Renal cortex interstitium (tissue), 11 donors: ENCODE measurements around the gene MYRF. TPM values are rescaled to one million over a fixed set of nuclear protein-coding genes. Genes with fewer than 3 reads are reported as not detected.

Experiments used
- DNase-seq, 11 donors: peaks; one replicate each; pipeline ENCODE4 v3.0.0-alpha.2; 2013; ENCODE audit warnings: low read depth in 9 of 11, low spot score in 4 of 11; ENCODE audit errors: extremely low read depth in 1 of 11
- polyA plus RNA-seq, 3 donors: library from polyadenylated mRNA; unstranded; fragments of 120-200 nt; gene quantifications; one replicate each; pipeline ENCODE4 v1.2.1, GENCODE V29; 2013; ENCODE audit not compliant: insufficient read length in 3 of 3

The MYRF gene
- polyA plus RNA-seq, 3 donors: 21.7 to 27.8 (median 23.4) TPM

DNA sequence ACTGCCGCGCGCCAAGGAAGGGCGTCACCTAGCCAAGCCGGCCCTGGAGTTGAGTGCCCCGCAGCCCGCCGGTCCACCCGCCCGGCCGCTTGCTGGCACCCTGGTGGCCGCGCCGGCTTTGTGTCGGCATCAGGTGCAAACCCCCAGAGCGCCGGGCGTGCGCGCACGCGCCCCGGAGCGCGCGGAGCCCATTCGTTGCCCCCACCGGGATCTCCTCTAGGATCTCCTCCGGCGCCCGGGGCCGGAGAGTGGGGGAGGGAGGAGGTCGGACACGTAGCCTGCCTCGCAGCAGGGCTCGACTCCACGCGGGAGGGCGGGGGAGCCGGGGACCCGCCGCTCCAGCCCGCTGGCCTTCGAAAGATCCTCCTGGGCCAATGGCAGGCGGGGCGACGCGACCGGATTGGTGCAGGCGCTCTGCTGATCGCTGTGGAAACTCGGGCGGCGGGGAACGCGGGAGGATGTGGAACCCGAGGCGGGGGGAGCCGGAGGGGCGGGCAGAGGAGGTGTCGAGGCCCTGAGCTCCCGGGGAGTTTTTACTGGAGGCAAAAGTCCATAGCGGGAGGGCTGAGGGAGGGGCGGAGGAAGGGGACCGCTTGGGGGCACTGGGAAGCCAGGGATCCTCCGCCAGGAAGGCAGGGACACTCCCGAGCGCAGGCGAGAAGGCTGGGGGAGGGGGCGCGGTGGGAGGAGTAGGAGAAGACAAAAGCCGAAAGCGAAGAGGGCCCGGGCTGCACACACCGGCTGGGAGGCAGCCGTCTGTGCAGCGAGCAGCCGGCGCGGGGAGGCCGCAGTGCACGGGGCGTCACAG is 75.3 kb downstream of the MYRF start, which contains the start of gene FADS2:
FADS2 (plus strand) TSS at position 730 of the 808 bp plus-strand sequence. CDS start 91 bp downstream, outside the sequence.
- DNase-seq: peak; percentile 68 to 91 (median 86)

DNA sequence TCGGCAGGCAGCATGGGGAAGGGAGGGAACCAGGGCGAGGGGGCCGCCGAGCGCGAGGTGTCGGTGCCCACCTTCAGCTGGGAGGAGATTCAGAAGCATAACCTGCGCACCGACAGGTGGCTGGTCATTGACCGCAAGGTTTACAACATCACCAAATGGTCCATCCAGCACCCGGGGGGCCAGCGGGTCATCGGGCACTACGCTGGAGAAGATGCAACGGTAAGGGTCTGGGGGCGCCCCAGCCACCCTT is 75.9 kb downstream of the MYRF start:
- no peak for DNase-seq

DNA sequence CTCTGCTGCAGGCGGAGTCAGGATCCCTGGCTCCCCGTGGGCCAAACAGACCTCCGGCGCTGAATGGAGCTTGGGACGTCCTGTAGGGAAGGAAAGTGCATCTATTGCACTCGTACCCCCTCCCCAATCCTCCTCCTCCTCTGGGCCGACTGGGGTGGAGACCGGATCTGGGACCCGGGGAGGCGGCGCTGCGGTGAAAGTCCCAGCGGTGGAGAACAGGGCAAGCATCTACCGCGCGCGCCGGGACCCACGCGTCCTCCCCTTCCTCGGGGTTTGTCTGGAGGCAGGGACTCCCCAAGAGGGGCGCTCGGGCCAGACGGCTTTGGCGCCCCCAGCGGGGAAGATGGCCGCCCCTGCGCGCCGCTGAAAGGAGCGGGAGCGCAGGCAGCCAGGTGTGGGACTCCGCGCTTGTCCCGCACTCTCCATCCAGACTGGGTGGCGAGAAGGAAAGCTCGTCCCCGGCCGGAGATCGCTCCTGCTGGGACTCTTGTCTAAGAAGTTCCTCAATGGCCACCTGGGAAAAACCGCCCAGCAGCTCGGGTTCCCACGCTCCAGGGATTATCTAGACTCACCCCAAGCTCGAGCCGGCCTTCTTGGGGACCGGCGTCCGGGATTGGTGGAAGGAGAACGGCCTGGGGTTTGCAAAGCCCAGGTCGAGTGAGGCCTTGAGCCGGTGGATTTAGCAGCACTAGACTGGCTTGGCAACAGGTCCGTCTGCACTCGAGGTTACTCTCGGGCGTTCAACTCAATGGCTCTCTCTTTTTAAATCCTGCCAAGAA is 76.4 kb downstream of the MYRF start:
- DNase-seq: peak in 4 of 11 donors; percentile 25 to 55 (median 36)

DNA sequence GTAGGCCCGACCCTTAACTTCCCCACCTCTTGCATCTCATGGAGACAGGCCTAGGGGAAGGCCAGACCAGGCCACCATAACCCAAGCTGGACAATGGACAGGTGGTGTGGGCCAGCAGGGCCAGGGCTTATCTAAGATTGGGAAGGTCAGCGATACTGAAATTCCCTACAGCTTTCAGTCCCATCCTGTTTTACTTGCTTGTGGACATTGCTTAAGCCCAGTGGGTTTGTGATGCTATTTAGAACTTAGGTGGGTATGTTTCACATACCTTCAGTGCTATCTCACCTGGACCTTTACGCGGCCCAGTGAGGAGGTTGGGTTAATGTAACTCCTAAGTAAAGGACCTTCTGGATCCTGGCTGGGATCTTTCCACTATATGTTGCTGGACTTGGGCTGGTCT is 77.4 kb downstream of the MYRF start:
- DNase-seq: no peak

DNA sequence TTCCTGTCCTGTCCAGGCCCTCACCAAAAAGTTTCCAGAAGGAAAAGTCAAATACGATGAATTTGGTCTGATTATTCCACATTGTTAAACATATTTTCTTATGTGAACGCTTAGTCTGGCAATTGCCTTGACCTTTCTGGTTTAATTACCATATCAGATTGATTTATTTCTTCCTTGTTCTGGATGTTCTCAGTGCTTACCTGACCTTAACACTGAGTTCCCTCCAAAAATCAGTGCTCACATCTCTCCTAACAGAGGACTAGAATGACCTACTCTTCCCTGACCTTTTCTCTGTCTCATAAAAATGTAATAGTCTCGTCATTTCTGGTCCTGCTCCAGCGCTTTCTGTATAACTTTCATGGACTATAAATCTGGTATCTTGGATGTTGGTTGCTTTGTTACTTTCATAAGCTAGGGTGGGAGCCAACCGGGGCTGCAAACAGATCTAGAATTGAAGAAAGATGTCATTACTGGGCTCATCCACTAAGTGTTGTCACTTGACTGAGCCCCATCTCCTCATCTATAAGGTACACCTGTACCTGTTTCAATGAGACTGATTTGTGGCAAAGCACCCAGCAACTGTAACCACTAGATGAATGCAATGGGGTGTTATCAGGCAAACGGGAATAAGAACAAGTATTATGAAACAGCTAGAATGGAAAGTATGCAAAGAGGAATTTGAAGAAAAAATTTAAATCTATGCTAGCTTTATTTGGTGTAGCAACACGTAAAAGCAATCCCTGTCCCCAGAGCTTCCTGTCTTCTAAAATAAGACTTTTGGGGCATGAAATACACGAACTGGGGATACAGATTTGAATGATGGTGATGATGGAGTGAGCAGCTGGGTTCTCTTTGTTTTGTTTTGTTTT is 78.0 kb downstream of the MYRF start:
- DNase-seq: no peak

DNA sequence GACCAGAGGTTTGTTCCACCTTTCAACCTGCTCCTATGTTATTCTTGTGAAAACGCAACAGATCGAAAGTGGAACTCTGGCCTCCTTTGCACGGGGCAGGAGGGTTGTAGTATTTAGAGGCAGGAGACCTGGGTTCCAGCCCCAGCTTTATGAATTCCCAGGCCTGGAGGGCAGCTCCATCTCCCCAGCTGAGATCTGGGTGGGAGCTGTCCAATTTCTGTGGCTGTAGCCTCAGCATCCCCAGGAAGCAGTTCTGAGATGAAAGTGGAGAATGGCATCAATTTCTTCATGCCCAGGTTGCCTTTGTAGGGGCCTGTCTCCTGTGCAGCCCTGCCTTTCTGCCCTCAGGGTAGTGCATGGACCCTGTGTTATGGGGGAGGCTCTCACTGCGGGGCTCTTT is 79.8 kb downstream of the MYRF start:
- DNase-seq: no peak

DNA sequence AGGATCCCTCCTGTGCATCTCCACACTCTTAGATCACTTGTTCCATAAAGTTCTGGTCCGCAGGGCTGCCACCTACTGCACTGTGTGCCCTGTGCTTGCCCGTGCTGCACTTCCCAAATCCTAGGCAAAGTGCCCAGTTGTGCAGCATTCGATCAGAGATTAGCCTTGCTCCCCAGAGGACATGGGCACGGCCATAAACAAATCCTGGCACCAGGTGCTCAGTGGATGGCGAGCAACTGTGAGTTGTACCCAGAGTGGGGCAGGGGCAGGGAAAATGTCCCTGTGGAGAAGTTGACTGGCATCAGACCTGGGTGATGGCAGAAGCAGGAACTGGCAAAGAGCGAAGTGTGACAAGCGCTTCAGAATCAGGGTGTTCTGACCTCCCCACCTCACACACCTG is 80.3 kb downstream of the MYRF start:
- no peak for DNase-seq

DNA sequence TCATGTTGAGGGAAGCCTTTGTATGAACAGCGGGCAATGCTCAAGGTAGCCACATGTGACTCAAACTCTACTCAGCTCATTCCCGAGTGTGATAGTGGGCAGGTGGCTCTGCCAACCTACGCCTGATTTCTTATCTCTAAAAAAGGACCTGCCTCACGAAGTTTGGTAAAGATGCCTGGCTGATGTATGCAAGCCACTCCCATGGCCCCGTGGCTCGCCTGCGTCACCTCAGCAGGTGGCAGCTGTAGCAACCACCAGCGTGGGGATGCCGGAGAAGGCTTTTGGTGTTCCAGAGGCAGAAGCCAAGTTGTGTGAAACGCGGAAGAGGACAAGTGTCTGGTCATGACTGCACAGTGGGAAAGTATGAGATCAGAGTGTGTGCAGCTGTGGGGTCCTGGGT is 81.0 kb downstream of the MYRF start:
- DNase-seq: no peak

DNA sequence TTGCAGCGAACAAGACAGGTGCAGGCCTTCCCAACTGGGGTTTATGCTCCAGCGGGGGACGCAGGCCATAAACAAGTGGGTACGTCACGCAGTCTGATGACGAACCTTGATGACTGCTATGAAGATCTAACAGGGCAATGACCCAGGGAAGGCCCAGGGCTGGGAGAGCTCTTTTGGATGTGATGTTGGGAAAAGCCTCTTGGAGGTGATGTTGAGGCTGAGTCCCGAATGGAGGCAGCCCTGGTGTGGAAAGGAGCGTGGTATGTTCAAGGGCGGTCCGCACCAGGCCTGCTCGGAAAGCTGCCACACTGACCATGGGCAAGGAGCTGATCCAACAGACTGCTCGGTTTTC is 81.5 kb downstream of the MYRF start:
- no peak for DNase-seq

DNA sequence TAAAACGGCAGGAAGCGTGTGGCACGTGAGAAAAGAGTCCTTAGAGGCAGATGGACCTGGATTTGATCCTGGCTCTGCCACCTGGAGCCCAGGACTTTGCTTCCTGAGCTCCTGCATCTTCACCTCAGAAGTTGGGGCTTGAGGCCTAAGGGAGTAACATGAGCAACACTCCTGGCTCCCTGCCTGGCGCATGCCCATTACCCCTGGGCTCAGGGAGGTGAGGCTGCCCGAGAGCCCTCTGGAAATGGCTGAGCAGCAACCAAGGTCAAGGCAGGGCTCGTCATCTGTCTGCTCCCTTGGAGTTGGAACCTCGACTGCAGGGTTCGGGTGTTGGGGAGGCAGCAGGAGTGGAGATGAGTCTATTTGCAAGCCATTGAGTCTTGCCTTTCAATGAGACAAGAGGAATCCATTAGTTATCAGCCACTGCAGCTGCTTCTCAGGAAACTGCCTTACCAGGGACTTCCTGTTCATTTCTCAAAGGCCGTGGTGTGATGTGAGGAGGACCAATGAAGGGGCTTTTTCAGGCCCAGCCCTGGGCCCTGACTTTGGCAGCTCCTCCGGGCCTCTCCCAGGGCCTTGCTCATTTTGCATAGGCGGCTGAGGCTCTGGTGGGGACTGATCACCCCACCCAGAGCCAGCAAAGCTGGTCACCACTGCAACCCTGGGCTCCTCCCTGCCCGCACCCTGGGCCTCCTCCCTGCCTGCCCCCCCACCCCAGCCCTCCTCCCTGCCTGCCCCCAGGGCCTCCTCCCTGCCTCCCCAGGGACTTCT is 82.0 kb downstream of the MYRF start:
- peak in 2 of 11 donors; percentile 14 to 25 for DNase-seq

DNA sequence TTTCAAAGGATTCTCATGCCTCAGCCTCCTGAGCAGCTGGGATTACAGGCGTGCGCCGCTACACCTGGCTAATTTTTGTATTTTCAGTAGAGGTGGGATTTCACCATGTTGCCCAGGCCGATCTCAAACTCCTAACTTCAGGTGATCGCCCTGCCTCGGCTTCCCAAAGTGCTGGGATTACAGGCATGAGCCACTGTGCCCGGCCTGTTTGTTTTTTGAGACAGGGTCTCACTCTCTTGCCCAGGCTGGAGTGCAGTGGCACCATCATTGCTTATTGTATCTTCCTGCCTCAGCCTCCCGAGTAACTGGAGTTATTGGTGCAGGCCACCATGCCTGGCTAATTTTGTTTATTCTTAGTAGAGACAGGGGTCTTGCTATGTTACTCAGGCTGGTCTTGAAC is 83.8 kb downstream of the MYRF start:
- DNase-seq: no peak

DNA sequence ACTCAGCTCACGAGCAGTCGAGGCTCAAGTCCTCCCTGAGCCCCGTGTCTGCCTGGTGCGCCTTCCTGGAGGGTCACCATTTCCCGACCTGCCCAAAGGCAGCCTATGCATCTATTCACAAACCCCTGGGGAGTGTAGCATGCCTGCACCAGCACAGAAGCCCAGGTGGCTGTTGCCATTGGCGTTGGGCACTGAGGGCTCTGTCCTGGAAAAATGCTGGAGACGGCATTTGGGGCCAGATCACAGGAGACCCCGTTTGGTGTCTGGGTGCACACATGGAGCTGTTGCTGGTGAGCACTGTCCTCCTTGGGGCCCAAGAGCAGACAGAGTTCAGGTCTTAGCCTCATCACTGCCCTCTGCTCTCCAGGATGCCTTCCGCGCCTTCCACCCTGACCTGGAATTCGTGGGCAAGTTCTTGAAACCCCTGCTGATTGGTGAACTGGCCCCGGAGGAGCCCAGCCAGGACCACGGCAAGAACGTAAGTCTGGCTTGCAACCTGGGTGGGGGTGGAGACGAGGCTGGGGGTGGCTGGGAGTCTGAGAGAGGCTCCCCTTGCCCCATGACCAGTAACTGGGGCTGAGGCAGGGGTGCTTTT is 85.1 kb downstream of the MYRF start:
- DNase-seq: no peak

Other genes starting within 250 kb of the MYRF start
- gene LRRC10B, start 243.9 kb upstream of the MYRF start, polyA plus RNA-seq: 10 to 100 TPM in 1 of 3 donors, 1 to 10 TPM in 2; 1.1 to 15.3 (median 1.2) TPM
- gene SYT7, start 171.6 kb upstream of the MYRF start, polyA plus RNA-seq: 10 to 100 TPM in 1 of 3 donors, 1 to 10 TPM in 2; 4.2 to 10.3 (median 4.8) TPM
- 1 to 10 TPM; 3.2 to 4.6 (median 4.4) TPM for gene DAGLA, start 72.2 kb upstream of the MYRF start, polyA plus RNA-seq
- gene TMEM258, start 40.0 kb downstream of the MYRF start, polyA plus RNA-seq: 100 to 1,000 TPM; 152 to 191 (median 165) TPM
- gene FEN1, start 40.3 kb downstream of the MYRF start, polyA plus RNA-seq: 10 to 100 TPM; 30.6 to 49.0 (median 45.8) TPM
- 10 to 100 TPM; 52.2 to 54.9 (median 54.7) TPM for gene FADS1, start 64.4 kb downstream of the MYRF start, polyA plus RNA-seq
- 100 to 1,000 TPM in 2 of 3 donors, 10 to 100 TPM in 1; 95.4 to 118 (median 113) TPM for gene FADS2, start 75.7 kb downstream of the MYRF start, polyA plus RNA-seq
- gene FADS3, start 138.9 kb downstream of the MYRF start, polyA plus RNA-seq: 10 to 100 TPM; 13.0 to 22.9 (median 18.4) TPM
- gene RAB3IL1, start 164.9 kb downstream of the MYRF start, polyA plus RNA-seq: 10 to 100 TPM; 18.0 to 24.4 (median 22.6) TPM
- gene BEST1, start 197.7 kb downstream of the MYRF start, polyA plus RNA-seq: 1 to 10 TPM; 3.5 to 5.1 (median 4.6) TPM
- gene FTH1, start 215.0 kb downstream of the MYRF start, polyA plus RNA-seq: 1,000 to 10,000 TPM; 2,175 to 2,380 (median 2,187) TPM